Measurements from ENCODE around the gene FAM174C. TPM values are rescaled to one million over a fixed set of nuclear protein-coding genes. Genes with fewer than 3 reads are reported as not detected.

The FAM174C gene
- total and polyA plus RNA-seq, 10 of the 15 experiments (the other 5 are each of a cell fraction or from before 2014, with no cell fraction given): 0.89 to 94.6 (median 43.6) TPM

- TF ChIP-seq MTA3 (IDR thresholded peaks at IDR 0.05; ENCODE audit: borderline replicate concordance, low read length): no peak
- TF ChIP-seq RAD21 (IDR thresholded peaks at IDR 0.05; ENCODE audit: insufficient read depth, low read depth, low read length): no peak
- no peak for TF ChIP-seq E2F4 (IDR thresholded peaks at IDR 0.05; ENCODE audit: low read depth, low read length)
- TF ChIP-seq USF1 (IDR thresholded peaks at IDR 0.05; ENCODE audit: borderline replicate concordance, extremely low read length, insufficient read depth, low read depth, low read length): no peak
- no peak for TF ChIP-seq NKRF (conservative IDR thresholded peaks at IDR 0.05)
- no peak for TF ChIP-seq ZNF592 (IDR thresholded peaks at IDR 0.05)
- TF ChIP-seq MYB (IDR thresholded peaks at IDR 0.05; ENCODE audit: borderline replicate concordance, low read depth, low read length): no peak
- no peak for TF ChIP-seq MTA2 (IDR thresholded peaks at IDR 0.05; ENCODE audit: low read depth)
- no peak for TF ChIP-seq ZBTB33 (IDR thresholded peaks at IDR 0.05)
- TF ChIP-seq GATAD2B (conservative IDR thresholded peaks at IDR 0.05; ENCODE audit: low read depth): peak; percentile 82; the same call in 1 of the 2 replicates
- no peak for TF ChIP-seq TCF7 (IDR thresholded peaks at IDR 0.05; ENCODE audit: borderline replicate concordance)
- no peak for TF ChIP-seq JUNB (IDR thresholded peaks at IDR 0.05)
- 0 out of 3 replicates have a peak, but pooled peaks of 1 of the 2 experiments have one; percentile 11 for TF ChIP-seq EGR1 (IDR thresholded peaks at IDR 0.05; ENCODE audit: borderline replicate concordance in 1 of 2, low read depth in 2 of 2, low read length in 2 of 2)
- peak; percentile 3; the same call in 1 of the 2 replicates for TF ChIP-seq SMARCA5 (IDR thresholded peaks at IDR 0.05)
- peak; percentile 91 for TF ChIP-seq POLR2AphosphoS5 (IDR thresholded peaks at IDR 0.05; ENCODE audit: low read length)
- no peak for TF ChIP-seq KDM1A (IDR thresholded peaks at IDR 0.05; ENCODE audit: borderline replicate concordance)
- TF ChIP-seq HDAC2 (IDR thresholded peaks at IDR 0.05): no peak
- no peak for TF ChIP-seq NFIC (IDR thresholded peaks at IDR 0.05; ENCODE audit: low read depth, low read length)
- TF ChIP-seq MYC (IDR thresholded peaks at IDR 0.05; ENCODE audit: insufficient read depth, insufficient read length, insufficient replicate concordance, low read length, severe bottlenecking): no peak
- TF ChIP-seq NR2C2 (IDR thresholded peaks at IDR 0.05; ENCODE audit: borderline replicate concordance, control insufficient read depth, insufficient read length, low read depth): no peak
These were observed 27.1 kb upstream of the FAM174C start, which contains the start of gene MIDN (continued) for GRCh38 chr19:1248139-1248785.

Data from GM12878 (cell line).